Sigmoid colon (tissue), 7 donors: ENCODE results near the gene STOX2. TPM values are rescaled to one million over a fixed set of nuclear protein-coding genes. Genes with fewer than 3 reads are reported as not detected.

Source experiments
- DNase-seq: peaks from one replicate; pipeline ENCODE4 v3.0.0-alpha.2; 2019
- H3K27ac ChIP-seq, 4 donors: fragments of 200-600 bp; sonication (generic); one replicate each; pipeline ENCODE4 v1.5.1; 2016 to 2019; ENCODE audit warnings: mild to moderate bottlenecking in 1 of 4
- H3K27me3 ChIP-seq, 3 donors: fragments of 200-600 bp; sonication (generic); one replicate each; pipeline ENCODE4 v1.5.1; 2019; ENCODE audit warnings: mild to moderate bottlenecking in 1 of 3
- H3K36me3 ChIP-seq, 4 donors: fragments of 200-600 bp; sonication (generic); one replicate each; pipeline ENCODE4 v1.5.1; 2016 to 2019
- H3K4me1 ChIP-seq, 4 donors: fragments of 200-600 bp; sonication (generic); one replicate each; pipeline ENCODE4 v1.5.1; 2017 to 2019
- H3K4me3 ChIP-seq, 4 donors: fragments of 200-600 bp; sonication (generic); one replicate each; pipeline ENCODE4 v1.5.1; 2017 to 2019; ENCODE audit warnings: mild to moderate bottlenecking in 2 of 4, moderate library complexity in 1 of 4
- H3K9me3 ChIP-seq, 4 donors: fragments of 200-600 bp in 3 of 4; sonication (generic) in 3 of 4; one replicate each; pipeline versions ENCODE4 v1.5.1 to v1.6.1; 2013 to 2019
- EP300 ChIP-seq, 4 donors: sonication (generic); formaldehyde crosslinking; IDR thresholded peaks; one replicate each; pipeline ENCODE4 v1.6.1; 2017; ENCODE audit warnings: antibody characterized with exemption in 4 of 4
- POLR2A ChIP-seq, 2 donors: fragments of 450-650 bp; IDR thresholded peaks; one replicate each; pipeline ENCODE4 v1.6.1; 2016; ENCODE audit warnings: antibody characterized with exemption in 2 of 2, mild to moderate bottlenecking in 2 of 2, moderate library complexity in 2 of 2
- POLR2AphosphoS5 ChIP-seq, 4 donors: sonication (generic); formaldehyde crosslinking; IDR thresholded peaks; one replicate each; pipeline ENCODE4 v1.6.1; 2017; ENCODE audit warnings: antibody characterized with exemption in 4 of 4
- WGBS, 2 donors: extraction: QIAGEN DNeasy Blood & Tissue Kit; methylation state at CpG; one replicate each; pipeline ENCODE4 v1.1.7; 2013; 5-methylcytosine and 5-hydroxymethylcytosine counted together
- intact Hi-C: fragments of 100-400 bp; cut with DNase I; formaldehyde crosslinking; loops from one replicate; pipeline ENCODE4 v1.15.1; 2023
- polyA plus RNA-seq, 3 donors: library from polyadenylated mRNA; stranded (reverse); fragments of 200-250 nt; gene quantifications; one replicate each; pipeline ENCODE4 v1.2.3, GENCODE V29; 2013
- total RNA-seq, 4 donors: library from RNA; depleted of rRNA; stranded (reverse); fragments of >200 nt; gene quantifications; one replicate each; pipeline ENCODE4 v1.1.0, GENCODE V29; 2016
- TF ChIP-seq, protein P1 (sequence below), 4 experiments: fragments of 450-650 bp in 3 of 4; fragments of 200-600 bp in 1 of 4; IDR thresholded peaks; one replicate each; pipeline ENCODE4 v1.5.1; 2016 to 2019; ENCODE audit warnings: antibody characterized with exemption in 4 of 4, mild to moderate bottlenecking in 3 of 4, moderate library complexity in 2 of 4
- donor health status: healthy with polysubstance abuse.
- donor health status: Bipolar disorder and iron deficiency.
- donor health status: healthy.

Gene STOX2
- total and polyA plus RNA-seq, 7 donors: under 0.01 to 9.6 (median 2.2) TPM

DNA sequence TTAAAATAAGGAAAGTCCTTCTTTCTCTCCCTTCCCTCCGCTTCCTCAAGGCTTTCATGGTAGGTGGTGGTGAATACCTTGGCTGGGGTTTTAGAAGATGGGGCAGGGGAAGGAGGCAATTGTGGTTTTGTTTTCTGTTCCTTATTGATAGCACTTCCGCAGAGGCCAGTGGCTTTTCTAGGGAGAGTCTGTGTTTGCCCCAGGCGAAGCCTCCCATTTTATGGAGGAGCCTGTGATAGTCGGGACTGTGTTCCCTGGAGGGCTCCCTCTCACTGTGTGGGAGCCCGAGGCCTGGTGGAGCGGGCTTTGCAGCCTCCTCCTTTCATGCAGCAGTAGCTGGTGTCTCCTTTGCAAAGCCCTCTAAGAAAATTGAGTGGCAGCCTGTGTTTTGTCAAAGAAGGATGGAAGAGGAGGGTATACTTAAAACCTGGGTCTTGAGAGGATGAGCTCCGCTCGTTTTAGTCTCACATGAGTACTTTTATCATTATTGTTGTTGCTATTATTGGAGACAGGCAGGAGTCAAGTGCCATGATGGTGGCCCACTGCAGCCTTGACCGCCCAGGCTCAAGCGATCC is 29.8 kb upstream of the STOX2 start:
- Histone ChIP-seq H3K9me3 (no peaks in the 10 kb centered on the region), H3K27me3 (no peaks in the 10 kb centered on the region), H3K36me3 (no peaks in the 10 kb centered on the region), H3K27ac (peak overlapping the region in 3 of 4 donors; percentile 64 to 83 (median 78)), H3K4me1 (peaks cover 0 to 15% (median 11%) of the 10 kb centered on the region in 4 donors), H3K4me3 (no peak overlapping the region)
- TF ChIP-seq POLR2AphosphoS5 (IDR thresholded peaks at IDR 0.05) (no peak), EP300 (IDR thresholded peaks at IDR 0.05) (no peak), POLR2A (IDR thresholded peaks at IDR 0.05) (no peak)
- TF ChIP-seq, protein P1, sequence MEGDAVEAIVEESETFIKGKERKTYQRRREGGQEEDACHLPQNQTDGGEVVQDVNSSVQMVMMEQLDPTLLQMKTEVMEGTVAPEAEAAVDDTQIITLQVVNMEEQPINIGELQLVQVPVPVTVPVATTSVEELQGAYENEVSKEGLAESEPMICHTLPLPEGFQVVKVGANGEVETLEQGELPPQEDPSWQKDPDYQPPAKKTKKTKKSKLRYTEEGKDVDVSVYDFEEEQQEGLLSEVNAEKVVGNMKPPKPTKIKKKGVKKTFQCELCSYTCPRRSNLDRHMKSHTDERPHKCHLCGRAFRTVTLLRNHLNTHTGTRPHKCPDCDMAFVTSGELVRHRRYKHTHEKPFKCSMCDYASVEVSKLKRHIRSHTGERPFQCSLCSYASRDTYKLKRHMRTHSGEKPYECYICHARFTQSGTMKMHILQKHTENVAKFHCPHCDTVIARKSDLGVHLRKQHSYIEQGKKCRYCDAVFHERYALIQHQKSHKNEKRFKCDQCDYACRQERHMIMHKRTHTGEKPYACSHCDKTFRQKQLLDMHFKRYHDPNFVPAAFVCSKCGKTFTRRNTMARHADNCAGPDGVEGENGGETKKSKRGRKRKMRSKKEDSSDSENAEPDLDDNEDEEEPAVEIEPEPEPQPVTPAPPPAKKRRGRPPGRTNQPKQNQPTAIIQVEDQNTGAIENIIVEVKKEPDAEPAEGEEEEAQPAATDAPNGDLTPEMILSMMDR (IDR thresholded peaks at IDR 0.05): no peak
- 68 to 85% methylated on average over 10 of the region's 10 CpGs for WGBS, 2 donors
- intact Hi-C loops: no loop called here
- no peak for DNase-seq

DNA sequence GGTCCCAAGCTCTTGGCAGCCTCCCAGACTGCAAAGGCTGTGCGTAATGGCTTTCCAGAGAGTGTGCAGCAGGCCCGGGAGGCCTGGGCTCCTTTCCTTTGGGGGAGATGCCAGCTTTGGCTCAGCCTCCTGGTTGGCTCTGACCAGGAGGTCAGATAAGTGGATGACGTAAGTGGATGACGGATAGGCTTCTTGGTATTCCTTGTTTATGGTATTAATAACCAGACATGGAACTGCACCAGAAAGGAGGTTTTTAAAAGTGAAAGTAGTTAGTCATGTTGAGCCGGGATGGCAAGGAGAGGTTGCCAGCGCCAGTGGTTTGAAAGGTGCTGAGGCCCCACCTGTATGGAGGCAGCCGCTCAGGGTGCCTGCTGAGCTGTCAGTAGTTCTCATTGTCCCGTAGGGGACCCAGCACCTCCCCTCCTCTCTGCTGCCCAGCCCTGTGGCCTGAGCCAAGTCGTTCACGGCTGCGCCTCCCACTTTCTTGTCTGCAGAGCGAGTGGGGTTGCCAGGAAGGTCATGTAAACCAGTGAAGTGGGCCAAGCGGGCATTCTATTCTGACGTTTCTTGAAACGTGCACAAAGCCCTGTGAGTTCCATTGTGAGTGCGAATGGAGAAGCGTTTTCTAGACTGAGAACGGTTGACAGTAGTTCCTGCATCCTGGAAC is 28.7 kb upstream of the STOX2 start:
- Histone ChIP-seq H3K4me3 (peak overlapping the region in 3 of 4 donors; percentile 34 to 46 (median 46)), H3K4me1 (peaks cover 0 to 15% (median 11%) of the 10 kb centered on the region in 4 donors), H3K36me3 (no peaks in the 10 kb centered on the region), H3K27me3 (no peaks in the 10 kb centered on the region), H3K27ac (peak overlapping the region; percentile 64 to 83 (median 74)), H3K9me3 (no peaks in the 10 kb centered on the region)
- intact Hi-C loops: no loop called here
- 22 to 71% methylated on average over 18 of the region's 18 CpGs for WGBS, 2 donors
- TF ChIP-seq POLR2A (IDR thresholded peaks at IDR 0.05): no peak
- peak; percentile 40 to 96 (median 88) for TF ChIP-seq EP300 (IDR thresholded peaks at IDR 0.05)
- TF ChIP-seq POLR2AphosphoS5 (IDR thresholded peaks at IDR 0.05): peak; percentile 41 to 80 (median 72)
- TF ChIP-seq, protein P1 (IDR thresholded peaks at IDR 0.05): no peak
- peak; percentile 80 for DNase-seq

DNA sequence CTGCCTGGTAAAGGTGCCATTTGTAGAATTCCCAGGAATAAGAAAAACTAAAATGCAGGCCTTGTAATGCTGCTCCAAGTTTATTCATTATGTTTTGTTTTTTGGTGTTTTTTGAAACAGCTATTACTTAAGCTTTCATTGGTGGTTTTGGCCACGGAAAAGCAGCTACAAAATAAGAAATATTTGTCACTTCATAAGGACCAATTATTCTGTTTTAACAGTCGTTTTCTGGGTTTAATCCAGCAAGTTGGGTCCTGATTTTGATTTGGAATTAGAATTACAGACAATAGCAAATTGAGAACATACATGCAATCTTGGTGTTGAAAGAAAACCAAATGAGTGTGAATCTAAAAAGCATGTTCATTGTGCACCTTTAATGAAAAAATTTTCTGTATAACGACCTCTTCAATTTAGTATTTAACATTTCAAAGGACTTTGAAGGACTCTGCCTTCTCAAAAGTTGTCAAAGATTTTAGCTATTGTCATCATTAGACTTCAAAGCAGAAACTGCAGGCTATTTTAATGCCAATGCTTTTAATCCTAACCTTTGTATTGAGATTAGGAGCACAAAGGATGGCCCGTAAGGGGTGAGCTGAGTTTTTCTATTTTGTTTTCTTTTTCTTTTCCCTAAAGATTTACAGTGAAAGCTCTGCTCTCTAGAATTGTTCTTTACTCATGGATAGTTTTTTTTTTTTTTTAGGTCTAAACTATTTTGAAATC is 26.7 kb upstream of the STOX2 start:
- H3K9me3 ChIP-seq: no peaks in the 10 kb centered on the region
- peaks cover 0 to 15% (median 11%) of the 10 kb centered on the region in 4 donors for H3K4me1 ChIP-seq
- no peaks in the 10 kb centered on the region for H3K36me3 ChIP-seq
- intact Hi-C loops: no loop called here
- no peak for DNase-seq
- no peak overlapping the region for H3K4me3 ChIP-seq
- 86 to 87% methylated on average over 4 of the region's 4 CpGs for WGBS, 2 donors
- no peak for TF ChIP-seq POLR2A (IDR thresholded peaks at IDR 0.05)
- no peak for TF ChIP-seq POLR2AphosphoS5 (IDR thresholded peaks at IDR 0.05)
- no peak for TF ChIP-seq EP300 (IDR thresholded peaks at IDR 0.05)
- TF ChIP-seq, protein P1 (IDR thresholded peaks at IDR 0.05): no peak
- H3K27me3 ChIP-seq: no peaks in the 10 kb centered on the region
- H3K27ac ChIP-seq: no peak overlapping the region

DNA sequence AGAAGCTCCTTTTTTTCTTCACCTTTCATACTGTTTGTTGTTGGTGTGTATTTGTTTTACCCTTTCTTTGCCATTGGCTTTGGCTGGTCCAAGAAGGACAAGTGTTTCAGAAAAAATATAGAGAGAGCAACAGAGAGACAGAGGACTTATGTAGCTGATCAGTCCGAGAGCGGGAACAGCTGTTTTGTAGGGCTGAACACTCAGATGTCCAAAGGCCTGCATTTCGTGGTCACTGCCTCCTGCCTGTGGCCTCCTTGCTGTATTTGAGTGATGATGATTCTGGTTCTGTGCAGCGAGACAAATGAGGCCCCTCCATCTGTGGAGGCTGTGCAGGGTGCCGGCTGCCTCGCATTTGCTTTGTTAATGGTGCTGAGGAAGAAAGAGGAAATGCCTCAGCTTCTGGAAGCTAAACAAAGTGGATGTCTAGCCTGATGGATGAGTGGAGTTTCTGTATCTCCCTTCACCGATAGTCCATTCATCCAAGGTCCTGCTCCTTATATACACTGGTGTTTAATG is 19.8 kb upstream of the STOX2 start:
- intact Hi-C loops: no loop called here
- WGBS, 2 donors: 82 to 93% methylated on average over 7 of the region's 7 CpGs
- H3K27me3 ChIP-seq: no peaks in the 10 kb centered on the region
- H3K4me3 ChIP-seq: no peak overlapping the region
- no peaks in the 10 kb centered on the region for H3K4me1 ChIP-seq
- TF ChIP-seq EP300 (IDR thresholded peaks at IDR 0.05) (no peak), POLR2AphosphoS5 (IDR thresholded peaks at IDR 0.05) (no peak), POLR2A (IDR thresholded peaks at IDR 0.05) (no peak)
- TF ChIP-seq, protein P1 (IDR thresholded peaks at IDR 0.05): no peak
- H3K9me3 ChIP-seq: no peaks in the 10 kb centered on the region
- H3K36me3 ChIP-seq: no peaks in the 10 kb centered on the region
- no peak for DNase-seq
- no peak overlapping the region for H3K27ac ChIP-seq
